MM.1S (cell line): ENCODE results near the gene LYZL4.

ENCODE experiments used
- EZH2 ChIP-seq: fragments of 300-600 bp; sonication (generic); optimal IDR thresholded peaks from 2 replicates; pipeline ENCODE3; 2017; ENCODE audit warnings: low read depth, mild to moderate bottlenecking, antibody characterized with exemption, low read length, mixed read lengths
- TF ChIP-seq, protein P1 (sequence below): fragments of 300-600 bp; sonication (generic); IDR thresholded peaks from 2 replicates; pipeline ENCODE4 v1.5.1; 2016; ENCODE audit warnings: antibody characterized with exemption, low read length, mixed read lengths

GRCh38 chr3:42408156-42408555 is 2.3 kb downstream of the LYZL4 start:
- TF ChIP-seq, protein P1, sequence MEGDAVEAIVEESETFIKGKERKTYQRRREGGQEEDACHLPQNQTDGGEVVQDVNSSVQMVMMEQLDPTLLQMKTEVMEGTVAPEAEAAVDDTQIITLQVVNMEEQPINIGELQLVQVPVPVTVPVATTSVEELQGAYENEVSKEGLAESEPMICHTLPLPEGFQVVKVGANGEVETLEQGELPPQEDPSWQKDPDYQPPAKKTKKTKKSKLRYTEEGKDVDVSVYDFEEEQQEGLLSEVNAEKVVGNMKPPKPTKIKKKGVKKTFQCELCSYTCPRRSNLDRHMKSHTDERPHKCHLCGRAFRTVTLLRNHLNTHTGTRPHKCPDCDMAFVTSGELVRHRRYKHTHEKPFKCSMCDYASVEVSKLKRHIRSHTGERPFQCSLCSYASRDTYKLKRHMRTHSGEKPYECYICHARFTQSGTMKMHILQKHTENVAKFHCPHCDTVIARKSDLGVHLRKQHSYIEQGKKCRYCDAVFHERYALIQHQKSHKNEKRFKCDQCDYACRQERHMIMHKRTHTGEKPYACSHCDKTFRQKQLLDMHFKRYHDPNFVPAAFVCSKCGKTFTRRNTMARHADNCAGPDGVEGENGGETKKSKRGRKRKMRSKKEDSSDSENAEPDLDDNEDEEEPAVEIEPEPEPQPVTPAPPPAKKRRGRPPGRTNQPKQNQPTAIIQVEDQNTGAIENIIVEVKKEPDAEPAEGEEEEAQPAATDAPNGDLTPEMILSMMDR = no peak
- TF ChIP-seq EZH2 = no peak
